HEK293 (cell line): ENCODE measurements around the gene NOP56.

Experiments used
- CTCF ChIA-PET: fragments of 350-600 bp; formaldehyde crosslinking; extraction: SDS; loops from one replicate; lab custom pipeline; 2021; ENCODE audit warnings: antibody characterized with exemption; lab: Yijun Ruan, JAX
- POLR2A ChIA-PET: fragments of 300-600 bp; formaldehyde crosslinking; extraction: SDS; loops from one replicate; lab custom pipeline; 2020; ENCODE audit warnings: antibody characterized with exemption, inconsistent platforms; lab: Yijun Ruan, JAX
- H3K27ac ChIP-seq: fragments of 200-500 bp; sonication (Bioruptor generic); 2 replicates; pipeline ENCODE4 v1.5.1; 2014; ENCODE audit warnings: low read depth, low read length, control low read depth, inconsistent platforms; ENCODE audit errors: extremely low read depth
- H3K36me3 ChIP-seq, 2 experiments: fragments of 200-500 bp in 1 of 2; sonication (Bioruptor generic) in 1 of 2; 1 replicate in 1 of 2; 2 replicates in 1 of 2; pipeline ENCODE4 v1.5.1; 2014 to 2017; ENCODE audit warnings: inconsistent platforms in 2 of 2, low read length in 2 of 2; ENCODE audit not compliant: control insufficient read depth in 2 of 2, insufficient read depth in 1 of 2
- H3K4me1 ChIP-seq: fragments of 200-500 bp; sonication (Bioruptor generic); 2 replicates; pipeline ENCODE4 v1.5.1; 2014; ENCODE audit warnings: mild to moderate bottlenecking, low read length, inconsistent platforms; ENCODE audit not compliant: control insufficient read depth, insufficient read depth
- H3K4me3 ChIP-seq: 2 replicates; pipeline ENCODE4 v1.5.1; 2011; ENCODE audit warnings: low read depth, mild to moderate bottlenecking, control low read depth, low read length, moderate library complexity
- H3K9me3 ChIP-seq: fragments of 200-500 bp; sonication (Bioruptor generic); 2 replicates; pipeline ENCODE4 v1.5.1; 2014; ENCODE audit warnings: low read depth, low read length, inconsistent platforms; ENCODE audit not compliant: control insufficient read depth, insufficient read depth
- KLF10 ChIP-seq: fragments of 450-650 bp; IDR thresholded peaks from 2 replicates; pipeline ENCODE4 v1.5.1; 2018; ENCODE audit warnings: missing biosample characterization, mild to moderate bottlenecking, missing genetic modification characterization
- RBAK ChIP-seq: fragments of 450-650 bp; formaldehyde crosslinking; IDR thresholded peaks from 2 replicates; pipeline ENCODE4 v1.5.1; 2016; ENCODE audit warnings: missing biosample characterization, missing genetic modification characterization
- REPIN1 ChIP-seq: fragments of 450-650 bp; formaldehyde crosslinking; IDR thresholded peaks from 2 replicates; pipeline ENCODE4 v1.5.1; 2017; ENCODE audit warnings: missing biosample characterization, missing genetic modification characterization, low read depth
- ZNF121 ChIP-seq: fragments of 450-650 bp; formaldehyde crosslinking; IDR thresholded peaks from 2 replicates; pipeline ENCODE4 v1.5.1; 2016; ENCODE audit warnings: missing biosample characterization, missing genetic modification characterization
- ZNF132 ChIP-seq: fragments of 450-650 bp; formaldehyde crosslinking; IDR thresholded peaks from 2 replicates; pipeline ENCODE4 v1.5.1; 2017; ENCODE audit warnings: missing biosample characterization, missing genetic modification characterization, borderline replicate concordance
- ZNF146 ChIP-seq: fragments of 450-650 bp; formaldehyde crosslinking; IDR thresholded peaks from 2 replicates; pipeline ENCODE4 v1.5.1; 2016; ENCODE audit warnings: missing biosample characterization, missing genetic modification characterization
- ZNF266 ChIP-seq: fragments of 450-650 bp; formaldehyde crosslinking; IDR thresholded peaks from 2 replicates; pipeline ENCODE4 v1.5.1; 2016; ENCODE audit warnings: missing biosample characterization, missing genetic modification characterization, low read depth
- ZNF324 ChIP-seq: fragments of 450-650 bp; formaldehyde crosslinking; IDR thresholded peaks from 2 replicates; pipeline ENCODE4 v1.5.1; 2016; ENCODE audit warnings: missing biosample characterization, missing genetic modification characterization
- ZNF37A ChIP-seq: fragments of 450-650 bp; IDR thresholded peaks from 2 replicates; pipeline ENCODE4 v1.5.1; 2018; ENCODE audit warnings: missing biosample characterization, missing genetic modification characterization
- ZNF510 ChIP-seq: fragments of 450-650 bp; formaldehyde crosslinking; IDR thresholded peaks from 2 replicates; pipeline ENCODE4 v1.5.1; 2018; ENCODE audit warnings: mild to moderate bottlenecking, missing genetic modification characterization, missing biosample characterization; ENCODE audit not compliant: insufficient replicate concordance
- ZNF544 ChIP-seq: fragments of 450-650 bp; formaldehyde crosslinking; IDR thresholded peaks from 2 replicates; pipeline ENCODE4 v1.5.0; 2017; ENCODE audit warnings: missing biosample characterization, missing genetic modification characterization
- ZNF558 ChIP-seq: fragments of 450-650 bp; formaldehyde crosslinking; IDR thresholded peaks from 2 replicates; pipeline ENCODE4 v1.5.1; 2016; ENCODE audit warnings: missing biosample characterization, missing genetic modification characterization
- ZNF610 ChIP-seq: fragments of 450-650 bp; formaldehyde crosslinking; IDR thresholded peaks from 2 replicates; pipeline ENCODE4 v1.5.1; 2016; ENCODE audit warnings: missing biosample characterization, missing genetic modification characterization, borderline replicate concordance
- ZNF623 ChIP-seq: fragments of 450-650 bp; formaldehyde crosslinking; IDR thresholded peaks from 2 replicates; pipeline ENCODE4 v1.5.1; 2016; ENCODE audit warnings: missing biosample characterization, missing genetic modification characterization
- ZNF660 ChIP-seq: fragments of 450-650 bp; IDR thresholded peaks from 2 replicates; pipeline ENCODE4 v1.5.1; 2018; ENCODE audit warnings: missing biosample characterization, mild to moderate bottlenecking, missing genetic modification characterization
- ZNF76 ChIP-seq: fragments of 450-650 bp; formaldehyde crosslinking; IDR thresholded peaks from 2 replicates; pipeline ENCODE4; 2016; ENCODE audit warnings: low read depth, missing biosample characterization, missing genetic modification characterization, borderline replicate concordance
- ZNF776 ChIP-seq: fragments of 450-650 bp; formaldehyde crosslinking; IDR thresholded peaks from 2 replicates; pipeline ENCODE4 v1.5.0; 2017; ENCODE audit warnings: missing biosample characterization, missing genetic modification characterization, borderline replicate concordance
- ZNF843 ChIP-seq: fragments of 450-650 bp; formaldehyde crosslinking; IDR thresholded peaks from 2 replicates; pipeline ENCODE4 v1.5.1; 2016; ENCODE audit warnings: missing biosample characterization, missing genetic modification characterization
- TF ChIP-seq, protein P1 (sequence below): fragments of 450-650 bp; formaldehyde crosslinking; IDR thresholded peaks from 2 replicates; pipeline ENCODE4 v1.5.1; 2016; ENCODE audit warnings: missing biosample characterization, missing genetic modification characterization
- TF ChIP-seq, protein P2 (sequence below): fragments of 450-650 bp; formaldehyde crosslinking; IDR thresholded peaks from 2 replicates; pipeline ENCODE4 v1.5.1; 2017; ENCODE audit warnings: missing biosample characterization, missing genetic modification characterization
- TF ChIP-seq, protein P3 (sequence below): fragments of 450-650 bp; formaldehyde crosslinking; IDR thresholded peaks from 2 replicates; pipeline ENCODE4 v1.5.1; 2016; ENCODE audit warnings: missing biosample characterization, missing genetic modification characterization
- TF ChIP-seq, protein P4 (sequence below): fragments of 450-650 bp; formaldehyde crosslinking; IDR thresholded peaks from 2 replicates; pipeline ENCODE4 v1.5.1; 2017; ENCODE audit warnings: missing biosample characterization, missing genetic modification characterization

NOP56 gene

DNA sequence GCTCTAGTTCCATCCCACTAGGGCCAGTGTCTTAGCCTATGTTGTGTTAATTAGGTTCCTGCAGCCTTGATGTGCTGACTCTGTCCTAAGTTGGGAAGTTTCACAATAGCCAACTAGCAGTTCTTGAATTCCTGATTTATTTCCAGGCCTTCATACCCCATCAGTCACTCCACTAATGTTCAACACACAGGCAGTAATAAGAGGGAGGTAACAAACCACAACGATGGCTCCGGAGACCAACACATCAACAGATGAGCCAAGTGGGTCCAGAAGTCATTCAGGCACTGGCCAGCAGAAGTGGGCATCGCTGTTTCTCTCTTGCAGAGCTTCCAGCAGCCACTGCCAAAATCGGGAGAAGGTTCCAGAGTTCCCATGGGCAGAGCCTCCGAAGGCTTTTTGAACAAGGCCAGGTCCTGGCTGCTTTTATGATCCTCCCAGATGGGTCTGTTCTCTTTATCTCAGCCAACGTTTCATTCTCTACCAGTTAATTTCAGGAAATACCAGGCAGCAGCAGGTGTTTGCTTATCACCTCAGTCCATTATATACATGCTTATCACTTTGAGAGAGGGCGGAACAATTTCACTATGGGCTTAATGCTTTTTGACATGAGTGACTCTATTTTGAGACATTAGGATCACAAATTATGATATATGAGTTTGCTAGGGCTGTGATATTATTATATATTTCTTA lies 48.5 kb upstream of the NOP56 start:
- ChIA-PET POLR2A (no interaction called here), CTCF (no interaction called here)
- no peak for TF ChIP-seq ZNF510
- no peak for TF ChIP-seq ZNF121 (tag by site-specific recombination)
- TF ChIP-seq, protein P1, sequence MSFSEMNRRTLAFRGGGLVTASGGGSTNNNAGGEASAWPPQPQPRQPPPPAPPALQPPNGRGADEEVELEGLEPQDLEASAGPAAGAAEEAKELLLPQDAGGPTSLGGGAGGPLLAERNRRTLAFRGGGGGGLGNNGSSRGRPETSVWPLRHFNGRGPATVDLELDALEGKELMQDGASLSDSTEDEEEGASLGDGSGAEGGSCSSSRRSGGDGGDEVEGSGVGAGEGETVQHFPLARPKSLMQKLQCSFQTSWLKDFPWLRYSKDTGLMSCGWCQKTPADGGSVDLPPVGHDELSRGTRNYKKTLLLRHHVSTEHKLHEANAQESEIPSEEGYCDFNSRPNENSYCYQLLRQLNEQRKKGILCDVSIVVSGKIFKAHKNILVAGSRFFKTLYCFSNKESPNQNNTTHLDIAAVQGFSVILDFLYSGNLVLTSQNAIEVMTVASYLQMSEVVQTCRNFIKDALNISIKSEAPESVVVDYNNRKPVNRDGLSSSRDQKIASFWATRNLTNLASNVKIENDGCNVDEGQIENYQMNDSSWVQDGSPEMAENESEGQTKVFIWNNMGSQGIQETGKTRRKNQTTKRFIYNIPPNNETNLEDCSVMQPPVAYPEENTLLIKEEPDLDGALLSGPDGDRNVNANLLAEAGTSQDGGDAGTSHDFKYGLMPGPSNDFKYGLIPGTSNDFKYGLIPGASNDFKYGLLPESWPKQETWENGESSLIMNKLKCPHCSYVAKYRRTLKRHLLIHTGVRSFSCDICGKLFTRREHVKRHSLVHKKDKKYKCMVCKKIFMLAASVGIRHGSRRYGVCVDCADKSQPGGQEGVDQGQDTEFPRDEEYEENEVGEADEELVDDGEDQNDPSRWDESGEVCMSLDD (tag by site-specific recombination): no peak
- TF ChIP-seq ZNF76: no peak
- TF ChIP-seq ZNF37A (tag by site-specific recombination): no peak
- TF ChIP-seq RBAK (tag by site-specific recombination): no peak
- TF ChIP-seq ZNF558 (tag by site-specific recombination): no peak
- TF ChIP-seq ZNF146 (tag by site-specific recombination): no peak
- TF ChIP-seq ZNF132 (tag by site-specific recombination): no peak
- TF ChIP-seq KLF10 (tag by site-specific recombination): no peak
- TF ChIP-seq ZNF776 (tag by site-specific recombination): no peak
- TF ChIP-seq ZNF324 (tag by site-specific recombination): no peak
- TF ChIP-seq ZNF544 (tag by site-specific recombination): no peak
- no peak for TF ChIP-seq REPIN1 (tag by site-specific recombination)
- Histone ChIP-seq H3K36me3 (no peaks in the 10 kb centered on the region), H3K4me1 (no peaks in the 10 kb centered on the region), H3K4me3 (no peak overlapping the region), H3K27ac (no peak overlapping the region), H3K9me3 (no peaks in the 10 kb centered on the region; the same call in 1 of the 2 replicates)

DNA sequence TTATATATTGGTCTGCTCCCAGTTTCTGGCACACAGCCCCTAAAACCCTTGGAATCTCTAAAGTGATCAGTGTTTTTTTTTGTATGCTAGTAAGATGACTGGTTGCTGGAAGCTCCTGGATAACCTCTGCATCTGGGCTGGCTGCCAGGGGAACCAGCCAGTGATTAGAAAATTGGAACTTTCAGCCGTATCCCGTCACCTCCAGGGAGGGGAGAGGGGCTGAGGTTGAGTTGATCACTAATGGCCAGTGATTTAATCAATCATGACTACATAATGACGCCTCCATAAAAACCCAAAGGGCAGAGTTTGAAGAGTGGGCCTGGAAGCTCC lies 48.0 kb upstream of the NOP56 start:
- Histone ChIP-seq H3K9me3 (no peaks in the 10 kb centered on the region; the same call in 1 of the 2 replicates), H3K4me1 (no peaks in the 10 kb centered on the region), H3K4me3 (no peak overlapping the region), H3K36me3 (no peaks in the 10 kb centered on the region), H3K27ac (no peak overlapping the region)
- TF ChIP-seq, protein P2, sequence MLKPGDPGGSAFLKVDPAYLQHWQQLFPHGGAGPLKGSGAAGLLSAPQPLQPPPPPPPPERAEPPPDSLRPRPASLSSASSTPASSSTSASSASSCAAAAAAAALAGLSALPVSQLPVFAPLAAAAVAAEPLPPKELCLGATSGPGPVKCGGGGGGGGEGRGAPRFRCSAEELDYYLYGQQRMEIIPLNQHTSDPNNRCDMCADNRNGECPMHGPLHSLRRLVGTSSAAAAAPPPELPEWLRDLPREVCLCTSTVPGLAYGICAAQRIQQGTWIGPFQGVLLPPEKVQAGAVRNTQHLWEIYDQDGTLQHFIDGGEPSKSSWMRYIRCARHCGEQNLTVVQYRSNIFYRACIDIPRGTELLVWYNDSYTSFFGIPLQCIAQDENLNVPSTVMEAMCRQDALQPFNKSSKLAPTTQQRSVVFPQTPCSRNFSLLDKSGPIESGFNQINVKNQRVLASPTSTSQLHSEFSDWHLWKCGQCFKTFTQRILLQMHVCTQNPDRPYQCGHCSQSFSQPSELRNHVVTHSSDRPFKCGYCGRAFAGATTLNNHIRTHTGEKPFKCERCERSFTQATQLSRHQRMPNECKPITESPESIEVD (tag by site-specific recombination): no peak
- TF ChIP-seq ZNF623 (tag by site-specific recombination) (no peak), ZNF660 (no peak), ZNF266 (tag by site-specific recombination) (no peak), ZNF610 (no peak), ZNF843 (no peak)
- TF ChIP-seq, protein P3, sequence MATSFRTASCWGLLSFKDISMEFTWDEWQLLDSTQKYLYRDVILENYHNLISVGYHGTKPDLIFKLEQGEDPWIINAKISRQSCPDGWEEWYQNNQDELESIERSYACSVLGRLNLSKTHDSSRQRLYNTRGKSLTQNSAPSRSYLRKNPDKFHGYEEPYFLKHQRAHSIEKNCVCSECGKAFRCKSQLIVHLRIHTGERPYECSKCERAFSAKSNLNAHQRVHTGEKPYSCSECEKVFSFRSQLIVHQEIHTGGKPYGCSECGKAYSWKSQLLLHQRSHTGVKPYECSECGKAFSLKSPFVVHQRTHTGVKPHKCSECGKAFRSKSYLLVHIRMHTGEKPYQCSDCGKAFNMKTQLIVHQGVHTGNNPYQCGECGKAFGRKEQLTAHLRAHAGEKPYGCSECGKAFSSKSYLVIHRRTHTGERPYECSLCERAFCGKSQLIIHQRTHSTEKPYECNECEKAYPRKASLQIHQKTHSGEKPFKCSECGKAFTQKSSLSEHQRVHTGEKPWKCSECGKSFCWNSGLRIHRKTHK: no peak
- TF ChIP-seq, protein P4, sequence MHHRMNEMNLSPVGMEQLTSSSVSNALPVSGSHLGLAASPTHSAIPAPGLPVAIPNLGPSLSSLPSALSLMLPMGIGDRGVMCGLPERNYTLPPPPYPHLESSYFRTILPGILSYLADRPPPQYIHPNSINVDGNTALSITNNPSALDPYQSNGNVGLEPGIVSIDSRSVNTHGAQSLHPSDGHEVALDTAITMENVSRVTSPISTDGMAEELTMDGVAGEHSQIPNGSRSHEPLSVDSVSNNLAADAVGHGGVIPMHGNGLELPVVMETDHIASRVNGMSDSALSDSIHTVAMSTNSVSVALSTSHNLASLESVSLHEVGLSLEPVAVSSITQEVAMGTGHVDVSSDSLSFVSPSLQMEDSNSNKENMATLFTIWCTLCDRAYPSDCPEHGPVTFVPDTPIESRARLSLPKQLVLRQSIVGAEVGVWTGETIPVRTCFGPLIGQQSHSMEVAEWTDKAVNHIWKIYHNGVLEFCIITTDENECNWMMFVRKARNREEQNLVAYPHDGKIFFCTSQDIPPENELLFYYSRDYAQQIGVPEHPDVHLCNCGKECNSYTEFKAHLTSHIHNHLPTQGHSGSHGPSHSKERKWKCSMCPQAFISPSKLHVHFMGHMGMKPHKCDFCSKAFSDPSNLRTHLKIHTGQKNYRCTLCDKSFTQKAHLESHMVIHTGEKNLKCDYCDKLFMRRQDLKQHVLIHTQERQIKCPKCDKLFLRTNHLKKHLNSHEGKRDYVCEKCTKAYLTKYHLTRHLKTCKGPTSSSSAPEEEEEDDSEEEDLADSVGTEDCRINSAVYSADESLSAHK (tag by site-specific recombination): no peak
- POLR2A ChIA-PET: no interaction called here
- CTCF ChIA-PET: no interaction called here
